ENCODE data around the gene ZCCHC8. TPM values are rescaled to one million over a fixed set of nuclear protein-coding genes. Genes with fewer than 3 reads are reported as not detected.
"Not testable (repeated sequence)": the region's sequence is repeated elsewhere in the genome, so short reads cannot be mapped to it uniquely, and the experiment has no call there.

ZCCHC8 gene
- total RNA-seq, 6 donors from 2014 or later: 16.6 to 58.7 (median 20.0) TPM

- H3K36me3 ChIP-seq: peaks cover 76 to 100% (median 89%) of the 10 kb centered on the region in 4 donors
- H3K27ac ChIP-seq: no peak overlapping the region
- peaks cover 0 to 7% (median 1%) of the 10 kb centered on the region in 4 donors for H3K4me1 ChIP-seq
- DNase-seq: no peak
- 90 to 94% methylated on average over 13 of the region's 13 CpGs for WGBS, 2 donors
- no peaks in the 10 kb centered on the region for H3K27me3 ChIP-seq
- no peaks in the 10 kb centered on the region for H3K9me3 ChIP-seq
- no peak for TF ChIP-seq POLR2A (IDR thresholded peaks at IDR 0.05)
- no peak for TF ChIP-seq POLR2AphosphoS5 (IDR thresholded peaks at IDR 0.05)
- TF ChIP-seq CTCF (IDR thresholded peaks at IDR 0.05): no peak
- TF ChIP-seq EP300 (IDR thresholded peaks at IDR 0.05): no peak
- no peak for ATAC-seq (ENCODE audit: low FRiP score in 2 of 2)
- no peak overlapping the region for H3K4me3 ChIP-seq
Observed at GRCh38 chr12:122516544-122517361, 16.0 kb upstream of the ZCCHC8 start.

- no peak for TF ChIP-seq EP300 (IDR thresholded peaks at IDR 0.05)
- TF ChIP-seq POLR2A (IDR thresholded peaks at IDR 0.05): no peak
- DNase-seq (no peak), ATAC-seq (ENCODE audit: low FRiP score in 2 of 2) (no peak)
- peaks cover 74 to 100% (median 89%) of the 10 kb centered on the region in 4 donors for H3K36me3 ChIP-seq
- H3K4me1 ChIP-seq: peaks cover 0 to 5% (median 0%) of the 10 kb centered on the region in 4 donors
- H3K27ac ChIP-seq: no peak overlapping the region
- H3K27me3 ChIP-seq: no peaks in the 10 kb centered on the region
- no peak overlapping the region for H3K4me3 ChIP-seq
- WGBS, 2 donors: 88 to 98% methylated on average over 2 of the region's 2 CpGs
- H3K9me3 ChIP-seq: no peaks in the 10 kb centered on the region
Observed at GRCh38 chr12:122515275-122515674, 14.5 kb upstream of the ZCCHC8 start.

DNA sequence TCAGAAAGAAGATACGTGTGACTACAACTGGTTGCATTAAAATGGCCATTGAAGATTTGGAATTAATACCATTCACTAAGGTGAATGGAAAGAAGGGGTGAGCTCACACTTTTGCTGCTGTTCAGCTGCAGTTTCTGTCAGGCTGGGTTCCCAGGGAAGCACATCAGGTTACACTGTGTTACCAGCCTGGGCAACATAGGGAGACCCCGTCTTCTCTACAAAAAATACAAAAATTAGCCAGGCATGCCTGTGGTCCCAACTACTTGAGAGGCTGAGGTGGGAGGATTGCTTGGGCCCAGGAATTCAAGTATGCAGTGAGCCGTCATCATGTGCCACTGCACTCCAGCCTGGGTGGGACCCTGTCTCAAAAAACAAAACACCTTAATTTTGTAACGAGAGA is 12.9 kb upstream of the ZCCHC8 start:
- no peak overlapping the region for H3K27ac ChIP-seq
- WGBS, 2 donors: 90 to 96% methylated on average over 4 of the region's 4 CpGs
- no peak for TF ChIP-seq POLR2AphosphoS5 (IDR thresholded peaks at IDR 0.05)
- no peak for TF ChIP-seq EP300 (IDR thresholded peaks at IDR 0.05)
- H3K36me3 ChIP-seq: peaks cover 81 to 100% (median 94%) of the 10 kb centered on the region in 4 donors
- H3K9me3 ChIP-seq: no peaks in the 10 kb centered on the region
- no peaks in the 10 kb centered on the region for H3K27me3 ChIP-seq
- H3K4me1 ChIP-seq: peaks cover 0 to 5% (median 0%) of the 10 kb centered on the region in 4 donors
- H3K4me3 ChIP-seq: no peak overlapping the region
- DNase-seq (no peak), ATAC-seq (ENCODE audit: low FRiP score in 2 of 2) (no peak)

DNA sequence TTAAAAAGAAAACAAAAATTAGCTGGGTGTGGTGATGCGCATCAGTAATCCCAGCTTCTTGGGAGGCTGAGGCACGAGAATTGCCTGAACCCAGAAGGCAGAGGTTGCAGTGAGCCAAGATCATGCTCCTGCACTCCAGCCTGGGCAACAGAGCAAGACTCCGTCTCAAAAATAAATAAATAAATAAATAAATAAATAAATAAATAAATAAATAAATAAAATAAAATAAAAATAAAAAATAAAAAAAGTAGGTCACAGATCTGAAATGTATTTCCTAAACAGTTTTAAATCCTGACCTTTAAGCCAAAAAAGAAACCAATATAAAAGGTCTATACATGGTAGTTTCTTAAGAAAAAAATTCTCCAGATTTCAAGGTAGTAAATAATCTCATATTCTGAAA is 12.3 kb upstream of the ZCCHC8 start:
- not testable (repeated sequence) for H3K27me3 ChIP-seq; H3K27ac ChIP-seq; H3K9me3 ChIP-seq; ATAC-seq (ENCODE audit: low FRiP score in 2 of 2); H3K4me1 ChIP-seq; H3K4me3 ChIP-seq; DNase-seq
- H3K36me3 ChIP-seq: peaks cover 82 to 100% (median 94%) of the 10 kb centered on the region in 4 donors
- 92 to 98% methylated on average over 3 of the region's 3 CpGs for WGBS, 2 donors

DNA sequence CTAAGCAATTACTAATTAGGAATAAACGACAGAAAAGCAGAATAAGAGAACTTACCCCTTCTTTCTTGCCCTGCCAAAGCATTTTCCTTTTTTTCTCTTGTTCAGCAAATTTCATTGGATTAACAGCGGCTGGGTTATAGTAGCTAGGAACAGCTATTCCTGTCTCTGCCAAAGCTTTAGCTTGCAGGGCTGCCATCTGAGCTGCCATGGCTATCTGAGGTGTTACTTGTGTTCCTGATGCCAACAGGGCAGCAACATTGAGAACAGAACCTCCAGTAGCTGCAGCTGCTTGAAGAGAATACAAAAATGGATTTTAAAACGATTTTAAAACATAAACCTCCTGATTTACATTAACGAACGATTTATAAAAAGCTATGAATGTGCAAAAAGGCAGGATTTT is 7.4 kb upstream of the ZCCHC8 start:
- H3K27me3 ChIP-seq: no peaks in the 10 kb centered on the region
- TF ChIP-seq CTCF (IDR thresholded peaks at IDR 0.05): no peak
- TF ChIP-seq POLR2A (IDR thresholded peaks at IDR 0.05): no peak
- H3K36me3 ChIP-seq: peaks cover 81 to 100% (median 98%) of the 10 kb centered on the region in 4 donors
- ATAC-seq (ENCODE audit: low FRiP score in 2 of 2) (no peak), DNase-seq (no peak)
- H3K9me3 ChIP-seq: no peaks in the 10 kb centered on the region
- 94% methylated on average over 5 of the region's 5 CpGs for WGBS, 2 donors
- H3K27ac ChIP-seq: no peak overlapping the region
- no peaks in the 10 kb centered on the region for H3K4me1 ChIP-seq
- no peak overlapping the region for H3K4me3 ChIP-seq

GRCh38 chr12:122506393-122506938 is 5.7 kb upstream of the ZCCHC8 start:
- no peak for TF ChIP-seq CTCF (IDR thresholded peaks at IDR 0.05)
- no peak for TF ChIP-seq POLR2AphosphoS5 (IDR thresholded peaks at IDR 0.05)
- TF ChIP-seq POLR2A (IDR thresholded peaks at IDR 0.05): no peak
- Histone ChIP-seq H3K27ac (no peak overlapping the region), H3K9me3 (no peaks in the 10 kb centered on the region), H3K36me3 (peaks cover 74 to 88% (median 83%) of the 10 kb centered on the region in 4 donors), H3K4me1 (peaks cover under 1 to 3% (median 2%) of the 10 kb centered on the region in 4 donors), H3K4me3 (no peak overlapping the region), H3K27me3 (no peaks in the 10 kb centered on the region)
- ATAC-seq (ENCODE audit: low FRiP score in 2 of 2) (no peak), DNase-seq (no peak)
- WGBS, 2 donors: 79 to 87% methylated on average over 5 of the region's 5 CpGs

Measured in upper lobe of left lung (tissue), 6 donors.